Right lobe of liver (tissue), 4 donors: ENCODE results near the gene GPBP1.

Experiments used
- POLR2A ChIP-seq: fragments of 450-650 bp; IDR thresholded peaks from one replicate; pipeline ENCODE4 v1.6.1; 2017; ENCODE audit warnings: antibody characterized with exemption, mild to moderate bottlenecking
- TF ChIP-seq, protein P1 (sequence below), 4 donors: fragments of 200-600 bp in 3 of 4; fragments of 450-650 bp in 1 of 4; IDR thresholded peaks; one replicate each; pipeline versions ENCODE4 v1.5.1 to v1.8.0; 2016 to 2022; ENCODE audit warnings: antibody characterized with exemption in 4 of 4, mild to moderate bottlenecking in 2 of 4
- donor health status: DM: no; HTN: no; CAD: no.
- donor health status: DM: no; HTN: no; CAD: no.
- donor health status: DM: no; HTN: yes; CAD: no.

DNA sequence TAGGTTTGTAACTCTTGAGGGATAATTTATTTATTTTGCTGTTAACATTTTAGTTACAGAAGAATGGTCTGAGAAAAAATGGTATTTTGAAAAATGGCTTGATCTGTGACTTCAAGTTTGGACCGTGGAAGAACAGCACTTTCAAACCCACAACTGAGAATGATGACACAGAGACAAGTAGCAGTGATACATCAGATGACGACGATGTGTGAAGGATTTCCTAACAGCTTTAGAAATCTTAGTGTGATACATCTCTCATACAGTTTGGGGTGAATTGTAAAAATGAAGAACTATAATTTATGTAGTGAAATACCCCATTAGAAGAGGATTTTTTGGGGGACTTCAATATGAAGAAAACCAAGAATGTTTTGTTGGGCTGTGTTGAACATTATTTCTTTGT, 88.7 kb downstream of the GPBP1 start:
- no peak for TF ChIP-seq POLR2A
- TF ChIP-seq, protein P1, sequence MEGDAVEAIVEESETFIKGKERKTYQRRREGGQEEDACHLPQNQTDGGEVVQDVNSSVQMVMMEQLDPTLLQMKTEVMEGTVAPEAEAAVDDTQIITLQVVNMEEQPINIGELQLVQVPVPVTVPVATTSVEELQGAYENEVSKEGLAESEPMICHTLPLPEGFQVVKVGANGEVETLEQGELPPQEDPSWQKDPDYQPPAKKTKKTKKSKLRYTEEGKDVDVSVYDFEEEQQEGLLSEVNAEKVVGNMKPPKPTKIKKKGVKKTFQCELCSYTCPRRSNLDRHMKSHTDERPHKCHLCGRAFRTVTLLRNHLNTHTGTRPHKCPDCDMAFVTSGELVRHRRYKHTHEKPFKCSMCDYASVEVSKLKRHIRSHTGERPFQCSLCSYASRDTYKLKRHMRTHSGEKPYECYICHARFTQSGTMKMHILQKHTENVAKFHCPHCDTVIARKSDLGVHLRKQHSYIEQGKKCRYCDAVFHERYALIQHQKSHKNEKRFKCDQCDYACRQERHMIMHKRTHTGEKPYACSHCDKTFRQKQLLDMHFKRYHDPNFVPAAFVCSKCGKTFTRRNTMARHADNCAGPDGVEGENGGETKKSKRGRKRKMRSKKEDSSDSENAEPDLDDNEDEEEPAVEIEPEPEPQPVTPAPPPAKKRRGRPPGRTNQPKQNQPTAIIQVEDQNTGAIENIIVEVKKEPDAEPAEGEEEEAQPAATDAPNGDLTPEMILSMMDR (IDR thresholded peaks at IDR 0.05) = no peak
